ENCODE measurements around the gene NOL3. TPM values are rescaled to one million over a fixed set of nuclear protein-coding genes. Genes with fewer than 3 reads are reported as not detected.

Gene NOL3
- total RNA-seq, 1 experiment from 2014 or later, result 49.8 TPM

DNA sequence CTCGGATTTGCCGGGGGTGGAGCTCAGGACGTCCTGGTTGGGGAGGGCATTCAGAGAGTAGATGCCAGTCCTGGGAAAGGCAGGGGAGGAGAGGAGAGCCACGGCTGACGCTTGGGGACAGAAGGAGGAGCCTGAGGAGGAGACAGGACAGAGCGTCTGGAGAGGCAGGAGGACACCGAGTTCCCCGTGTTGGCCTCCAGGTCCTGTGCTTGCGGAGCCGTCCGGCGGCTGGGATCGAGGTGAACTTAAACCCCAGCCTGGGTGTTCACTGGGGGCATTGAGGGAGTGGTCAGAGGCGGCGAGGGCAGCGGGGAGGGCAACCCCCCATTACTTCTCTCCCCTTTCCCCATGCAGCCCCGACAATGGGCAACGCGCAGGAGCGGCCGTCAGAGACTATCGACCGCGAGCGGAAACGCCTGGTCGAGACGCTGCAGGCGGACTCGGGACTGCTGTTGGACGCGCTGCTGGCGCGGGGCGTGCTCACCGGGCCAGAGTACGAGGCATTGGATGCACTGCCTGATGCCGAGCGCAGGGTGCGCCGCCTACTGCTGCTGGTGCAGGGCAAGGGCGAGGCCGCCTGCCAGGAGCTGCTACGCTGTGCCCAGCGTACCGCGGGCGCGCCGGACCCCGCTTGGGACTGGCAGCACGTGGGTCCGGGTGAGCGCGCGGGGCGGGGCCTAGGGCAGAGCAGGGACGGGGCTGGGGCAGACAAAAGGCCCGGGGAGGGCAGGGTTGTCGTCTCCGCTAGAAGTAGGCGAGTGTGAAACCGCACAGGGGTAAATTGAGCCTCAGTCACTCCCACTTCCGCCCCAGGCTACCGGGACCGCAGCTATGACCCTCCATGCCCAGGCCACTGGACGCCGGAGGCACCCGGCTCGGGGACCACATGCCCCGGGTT lies 3.7 kb downstream of the NOL3 start:
- Mint-ChIP-seq H3K4me3 (ENCODE audit: unreplicated experiment) (peak overlapping the region; percentile 81), H3K27ac (ENCODE audit: low read depth, unreplicated experiment) (peak overlapping the region; percentile 79), H3K36me3 (ENCODE audit: insufficient read depth, unreplicated experiment) (peaks cover 30% of the 10 kb centered on the region), H3K27me3 (ENCODE audit: insufficient read depth, unreplicated experiment) (no peaks in the 10 kb centered on the region), H3K4me1 (ENCODE audit: insufficient read depth, unreplicated experiment) (peaks cover 61% of the 10 kb centered on the region), H3K9me3 (ENCODE audit: unreplicated experiment) (no peaks in the 10 kb centered on the region)
- ChIA-PET CTCF (interaction anchor here (0.6 to 2.5 kb wide), 18 partner anchors 8 to 373 kb away, joined by 3 to 12 read pairs (median 4); partner anchors contain the start of genes FBXL8, MATCAP1, TERB1 and TRADD), POLR2A (interaction anchor here (0.6 to 6.5 kb wide), 18 partner anchors 10 to 388 kb away, joined by 3 to 94 read pairs (median 6); partner anchors contain the start of genes E2F4, EXOC3L1, FBXL8 and FHOD1)
- BruUV-seq (replicated peaks), result no TSS peak
- DNase-seq (ENCODE audit: unreplicated experiment), result peak; percentile 91
- intact Hi-C loops (cut with micrococcal nuclease), result no loop called here
- TF ChIP-seq, protein P1, sequence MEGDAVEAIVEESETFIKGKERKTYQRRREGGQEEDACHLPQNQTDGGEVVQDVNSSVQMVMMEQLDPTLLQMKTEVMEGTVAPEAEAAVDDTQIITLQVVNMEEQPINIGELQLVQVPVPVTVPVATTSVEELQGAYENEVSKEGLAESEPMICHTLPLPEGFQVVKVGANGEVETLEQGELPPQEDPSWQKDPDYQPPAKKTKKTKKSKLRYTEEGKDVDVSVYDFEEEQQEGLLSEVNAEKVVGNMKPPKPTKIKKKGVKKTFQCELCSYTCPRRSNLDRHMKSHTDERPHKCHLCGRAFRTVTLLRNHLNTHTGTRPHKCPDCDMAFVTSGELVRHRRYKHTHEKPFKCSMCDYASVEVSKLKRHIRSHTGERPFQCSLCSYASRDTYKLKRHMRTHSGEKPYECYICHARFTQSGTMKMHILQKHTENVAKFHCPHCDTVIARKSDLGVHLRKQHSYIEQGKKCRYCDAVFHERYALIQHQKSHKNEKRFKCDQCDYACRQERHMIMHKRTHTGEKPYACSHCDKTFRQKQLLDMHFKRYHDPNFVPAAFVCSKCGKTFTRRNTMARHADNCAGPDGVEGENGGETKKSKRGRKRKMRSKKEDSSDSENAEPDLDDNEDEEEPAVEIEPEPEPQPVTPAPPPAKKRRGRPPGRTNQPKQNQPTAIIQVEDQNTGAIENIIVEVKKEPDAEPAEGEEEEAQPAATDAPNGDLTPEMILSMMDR (IDR thresholded peaks at IDR 0.05; ENCODE audit: unreplicated experiment), result peak; percentile 8

DNA sequence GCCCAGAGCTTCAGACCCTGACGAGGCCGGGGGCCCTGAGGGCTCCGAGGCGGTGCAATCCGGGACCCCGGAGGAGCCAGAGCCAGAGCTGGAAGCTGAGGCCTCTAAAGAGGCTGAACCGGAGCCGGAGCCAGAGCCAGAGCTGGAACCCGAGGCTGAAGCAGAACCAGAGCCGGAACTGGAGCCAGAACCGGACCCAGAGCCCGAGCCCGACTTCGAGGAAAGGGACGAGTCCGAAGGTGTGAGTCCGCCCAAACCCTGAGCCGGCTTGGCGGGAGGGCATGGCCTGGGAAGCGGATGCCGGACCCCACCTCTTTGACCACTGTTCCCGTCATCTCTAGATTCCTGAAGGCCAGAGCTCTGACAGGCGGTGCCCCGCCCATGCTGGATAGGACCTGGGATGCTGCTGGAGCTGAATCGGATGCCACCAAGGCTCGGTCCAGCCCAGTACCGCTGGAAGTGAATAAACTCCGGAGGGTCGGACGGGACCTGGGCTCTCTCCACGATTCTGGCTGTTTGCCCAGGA lies 4.4 kb downstream of the NOL3 start:
- Mint-ChIP-seq H3K9me3 (ENCODE audit: unreplicated experiment) (no peaks in the 10 kb centered on the region), H3K36me3 (ENCODE audit: insufficient read depth, unreplicated experiment) (peaks cover 30% of the 10 kb centered on the region), H3K4me3 (ENCODE audit: unreplicated experiment) (peak overlapping the region; percentile 81), H3K4me1 (ENCODE audit: insufficient read depth, unreplicated experiment) (peaks cover 59% of the 10 kb centered on the region), H3K27ac (ENCODE audit: low read depth, unreplicated experiment) (peak overlapping the region; percentile 79), H3K27me3 (ENCODE audit: insufficient read depth, unreplicated experiment) (no peaks in the 10 kb centered on the region)
- DNase-seq (ENCODE audit: unreplicated experiment), result no peak
- BruUV-seq (replicated peaks), result no TSS peak
- TF ChIP-seq, protein P1 (IDR thresholded peaks at IDR 0.05; ENCODE audit: unreplicated experiment), result no peak
- intact Hi-C loops (cut with micrococcal nuclease), result no loop called here
- CTCF ChIA-PET, result interaction anchor here (0.6 to 2.7 kb wide), 12 partner anchors 9 to 657 kb away, joined by 3 to 17 read pairs (median 4); partner anchors contain the start of genes ELMO3 and MATCAP1
- POLR2A ChIA-PET, result interaction anchor here (0.5 to 6.5 kb wide), 14 partner anchors 9 to 387 kb away, joined by 3 to 94 read pairs (median 8); partner anchors contain the start of genes E2F4, EXOC3L1, FBXL8 and FHOD1

DNA sequence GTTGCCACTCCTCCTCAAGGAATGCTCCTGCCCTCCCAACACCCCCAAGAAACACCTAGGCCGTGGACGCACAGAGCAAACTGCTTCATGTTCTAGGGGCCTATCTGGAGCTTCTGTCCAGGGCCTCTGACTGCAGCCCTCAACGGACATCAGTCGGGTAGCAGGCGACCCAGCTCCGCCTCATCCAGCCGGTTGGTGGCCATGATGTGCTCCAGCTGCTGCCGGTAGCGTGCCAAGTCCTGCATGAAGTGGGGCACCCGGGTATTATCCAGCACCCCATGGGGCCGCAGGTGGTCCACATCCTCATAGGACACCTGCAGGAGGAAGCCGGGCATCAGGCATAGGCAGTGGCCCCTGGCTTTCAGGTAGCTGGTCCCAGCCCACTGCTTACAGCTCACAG lies 6.3 kb downstream of the NOL3 start:
- TF ChIP-seq, protein P1 (IDR thresholded peaks at IDR 0.05; ENCODE audit: unreplicated experiment), result no peak
- peaks cover 30% of the 10 kb centered on the region for H3K36me3 Mint-ChIP-seq (ENCODE audit: insufficient read depth, unreplicated experiment)
- no peaks in the 10 kb centered on the region for H3K27me3 Mint-ChIP-seq (ENCODE audit: insufficient read depth, unreplicated experiment)
- no peak overlapping the region for H3K27ac Mint-ChIP-seq (ENCODE audit: low read depth, unreplicated experiment)
- BruUV-seq (replicated peaks), result no TSS peak
- no peak overlapping the region for H3K4me3 Mint-ChIP-seq (ENCODE audit: unreplicated experiment)
- DNase-seq (ENCODE audit: unreplicated experiment), result no peak
- peaks cover 45% of the 10 kb centered on the region for H3K4me1 Mint-ChIP-seq (ENCODE audit: insufficient read depth, unreplicated experiment)
- H3K9me3 Mint-ChIP-seq (ENCODE audit: unreplicated experiment), result no peaks in the 10 kb centered on the region
- POLR2A ChIA-PET, result interaction anchor here (0.6 to 6.5 kb wide), 9 partner anchors 8 to 152 kb away, joined by 3 to 94 read pairs (median 8); partner anchors contain the start of genes E2F4, FBXL8, MATCAP1 and TMEM208
- intact Hi-C loops (cut with micrococcal nuclease), result no loop called here
- CTCF ChIA-PET, result interaction anchor here (0.7 to 2.7 kb wide), 5 partner anchors 13 to 274 kb away, joined by 3 to 17 read pairs (median 3); partner anchors contain the start of genes ELMO3 and EXOC3L1
